ENCODE results near the gene SRPK2. TPM values are rescaled to one million over a fixed set of nuclear protein-coding genes. Genes with fewer than 3 reads are reported as not detected.

The SRPK2 gene
- total and polyA plus RNA-seq, 4 donors = 7.8 to 19.7 (median 16.7) TPM

DNA sequence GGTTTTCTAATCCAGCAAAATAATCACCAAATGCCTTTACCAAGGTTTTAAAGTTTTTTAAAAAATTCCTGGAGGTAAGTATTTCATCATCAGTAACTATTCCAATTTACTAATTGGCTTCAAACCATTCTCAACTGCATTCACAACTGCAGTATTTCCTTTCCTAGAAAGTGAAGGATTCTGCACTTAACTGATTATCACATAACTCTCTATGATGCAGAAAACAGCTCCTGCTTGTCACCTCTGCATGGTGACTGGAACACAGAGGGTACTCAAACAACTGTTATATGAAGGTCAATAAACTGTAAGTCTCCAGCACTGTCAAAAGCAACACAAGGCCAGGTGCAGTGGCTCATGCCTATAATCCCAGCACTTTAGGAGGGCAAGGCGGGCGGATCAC, 42.6 kb downstream of the SRPK2 start:
- H3K4me1 ChIP-seq (ENCODE audit: control insufficient read depth in 4 of 4, insufficient read depth in 4 of 4, low read length in 3 of 4) = no peaks in the 10 kb centered on the region
- H3K9me3 ChIP-seq (ENCODE audit: control insufficient read depth in 4 of 4, low read length in 3 of 4) = no peaks in the 10 kb centered on the region
- no peak overlapping the region for H3K4me3 ChIP-seq (ENCODE audit: low read depth in 1 of 3, low read length in 3 of 3)
- no peak overlapping the region for H3K27ac ChIP-seq (ENCODE audit: low read depth in 1 of 2, low read length in 2 of 2)
- H3K36me3 ChIP-seq (ENCODE audit: control insufficient read depth in 4 of 4, insufficient read depth in 3 of 4, low read depth in 1 of 4, low read length in 3 of 4) = no peaks in the 10 kb centered on the region
- no peak for TF ChIP-seq NR2F2 (IDR thresholded peaks at IDR 0.05)
- 95% methylated on average over 2 of the region's 2 CpGs for WGBS
- DNase-seq (ENCODE audit: low spot score) = no peak
- H3K9ac ChIP-seq (ENCODE audit: low read depth in 1 of 2, low read length in 2 of 2) = no peak overlapping the region
- H3K27me3 ChIP-seq (ENCODE audit: control insufficient read depth in 4 of 4, insufficient read depth in 4 of 4, low read length in 3 of 4) = no peaks in the 10 kb centered on the region

DNA sequence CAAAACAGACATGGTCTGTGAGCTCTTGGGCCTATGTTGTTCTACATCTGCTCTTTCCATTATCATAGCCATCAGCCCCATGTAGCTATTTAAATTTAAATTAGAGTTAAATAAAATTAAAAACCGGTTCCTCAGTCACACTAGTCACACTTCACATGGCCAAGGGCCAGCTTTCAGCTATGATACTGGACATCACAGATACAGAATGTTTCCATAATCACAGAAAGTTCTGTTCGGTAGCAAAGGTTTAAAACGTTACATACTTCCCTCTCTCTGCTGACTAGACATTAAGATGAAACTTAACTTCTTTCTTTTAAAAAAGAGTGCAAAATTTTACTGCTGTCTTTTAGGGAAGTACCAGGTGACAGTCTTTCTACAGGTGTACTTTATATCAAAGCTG, 43.0 kb downstream of the SRPK2 start:
- DNase-seq (ENCODE audit: low spot score) = no peak
- 54% methylated on average over 3 of the region's 3 CpGs for WGBS
- H3K36me3 ChIP-seq (ENCODE audit: control insufficient read depth in 4 of 4, insufficient read depth in 3 of 4, low read depth in 1 of 4, low read length in 3 of 4) = no peaks in the 10 kb centered on the region
- no peaks in the 10 kb centered on the region for H3K27me3 ChIP-seq (ENCODE audit: control insufficient read depth in 4 of 4, insufficient read depth in 4 of 4, low read length in 3 of 4)
- H3K9ac ChIP-seq (ENCODE audit: low read depth in 1 of 2, low read length in 2 of 2) = no peak overlapping the region
- H3K4me3 ChIP-seq (ENCODE audit: low read depth in 1 of 3, low read length in 3 of 3) = no peak overlapping the region
- no peaks in the 10 kb centered on the region for H3K9me3 ChIP-seq (ENCODE audit: control insufficient read depth in 4 of 4, low read length in 3 of 4)
- no peaks in the 10 kb centered on the region for H3K4me1 ChIP-seq (ENCODE audit: control insufficient read depth in 4 of 4, insufficient read depth in 4 of 4, low read length in 3 of 4)
- no peak overlapping the region for H3K27ac ChIP-seq (ENCODE audit: low read depth in 1 of 2, low read length in 2 of 2)
- TF ChIP-seq, protein P1, sequence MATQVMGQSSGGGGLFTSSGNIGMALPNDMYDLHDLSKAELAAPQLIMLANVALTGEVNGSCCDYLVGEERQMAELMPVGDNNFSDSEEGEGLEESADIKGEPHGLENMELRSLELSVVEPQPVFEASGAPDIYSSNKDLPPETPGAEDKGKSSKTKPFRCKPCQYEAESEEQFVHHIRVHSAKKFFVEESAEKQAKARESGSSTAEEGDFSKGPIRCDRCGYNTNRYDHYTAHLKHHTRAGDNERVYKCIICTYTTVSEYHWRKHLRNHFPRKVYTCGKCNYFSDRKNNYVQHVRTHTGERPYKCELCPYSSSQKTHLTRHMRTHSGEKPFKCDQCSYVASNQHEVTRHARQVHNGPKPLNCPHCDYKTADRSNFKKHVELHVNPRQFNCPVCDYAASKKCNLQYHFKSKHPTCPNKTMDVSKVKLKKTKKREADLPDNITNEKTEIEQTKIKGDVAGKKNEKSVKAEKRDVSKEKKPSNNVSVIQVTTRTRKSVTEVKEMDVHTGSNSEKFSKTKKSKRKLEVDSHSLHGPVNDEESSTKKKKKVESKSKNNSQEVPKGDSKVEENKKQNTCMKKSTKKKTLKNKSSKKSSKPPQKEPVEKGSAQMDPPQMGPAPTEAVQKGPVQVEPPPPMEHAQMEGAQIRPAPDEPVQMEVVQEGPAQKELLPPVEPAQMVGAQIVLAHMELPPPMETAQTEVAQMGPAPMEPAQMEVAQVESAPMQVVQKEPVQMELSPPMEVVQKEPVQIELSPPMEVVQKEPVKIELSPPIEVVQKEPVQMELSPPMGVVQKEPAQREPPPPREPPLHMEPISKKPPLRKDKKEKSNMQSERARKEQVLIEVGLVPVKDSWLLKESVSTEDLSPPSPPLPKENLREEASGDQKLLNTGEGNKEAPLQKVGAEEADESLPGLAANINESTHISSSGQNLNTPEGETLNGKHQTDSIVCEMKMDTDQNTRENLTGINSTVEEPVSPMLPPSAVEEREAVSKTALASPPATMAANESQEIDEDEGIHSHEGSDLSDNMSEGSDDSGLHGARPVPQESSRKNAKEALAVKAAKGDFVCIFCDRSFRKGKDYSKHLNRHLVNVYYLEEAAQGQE (IDR thresholded peaks at IDR 0.05) = no peak
- no peak for TF ChIP-seq TAF1 (conservative IDR thresholded peaks at IDR 0.05)
- TF ChIP-seq FOXA2 (IDR thresholded peaks at IDR 0.05) = no peak
- TF ChIP-seq SP1 (IDR thresholded peaks at IDR 0.05) = no peak

DNA sequence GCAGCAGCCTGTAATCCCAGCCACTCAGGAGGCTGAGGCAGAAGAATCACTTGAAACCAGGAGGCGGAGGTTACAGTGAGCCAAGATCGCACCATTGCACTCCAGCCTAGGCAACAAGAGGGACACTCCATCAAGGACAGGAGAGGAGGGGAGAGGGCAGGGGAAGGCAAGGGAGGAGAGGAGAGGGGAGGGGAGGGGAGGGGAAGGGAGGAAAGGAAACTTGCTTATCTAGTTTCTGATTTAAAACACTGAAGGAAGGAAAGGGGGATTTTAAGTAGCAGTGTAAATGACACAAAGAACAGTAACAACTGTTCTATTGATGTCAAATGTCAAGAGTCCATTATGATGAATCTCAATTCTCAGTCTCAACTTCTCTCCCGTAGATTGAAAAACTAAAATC, 43.7 kb downstream of the SRPK2 start:
- no peak for DNase-seq (ENCODE audit: low spot score)
- 97% methylated on average over 3 of the region's 3 CpGs for WGBS

More for the DNA sequence above, 43.7 kb downstream of the SRPK2 start:
- Histone ChIP-seq H3K4me1 (ENCODE audit: control insufficient read depth in 4 of 4, insufficient read depth in 4 of 4, low read length in 3 of 4) (no peaks in the 10 kb centered on the region), H3K27me3 (ENCODE audit: control insufficient read depth in 4 of 4, insufficient read depth in 4 of 4, low read length in 3 of 4) (no peaks in the 10 kb centered on the region), H3K9me3 (ENCODE audit: control insufficient read depth in 4 of 4, low read length in 3 of 4) (no peaks in the 10 kb centered on the region), H3K9ac (ENCODE audit: low read depth in 1 of 2, low read length in 2 of 2) (no peak overlapping the region), H3K36me3 (ENCODE audit: control insufficient read depth in 4 of 4, insufficient read depth in 3 of 4, low read depth in 1 of 4, low read length in 3 of 4) (no peaks in the 10 kb centered on the region), H3K27ac (ENCODE audit: low read depth in 1 of 2, low read length in 2 of 2) (no peak overlapping the region), H3K4me3 (ENCODE audit: low read depth in 1 of 3, low read length in 3 of 3) (no peak overlapping the region)
- TF ChIP-seq, protein P1 (IDR thresholded peaks at IDR 0.05) = no peak
- TF ChIP-seq RAD21 (IDR thresholded peaks at IDR 0.05) (no peak), HNF4G (IDR thresholded peaks at IDR 0.05) (no peak), HNF4A (conservative IDR thresholded peaks at IDR 0.05) (no peak), JUND (IDR thresholded peaks at IDR 0.05) (no peak), SP1 (IDR thresholded peaks at IDR 0.05) (no peak), TAF1 (conservative IDR thresholded peaks at IDR 0.05) (no peak), GABPA (IDR thresholded peaks at IDR 0.05 in 1 of 2, conservative IDR thresholded peaks at IDR 0.05 in 1 of 2) (no peak), YY1 (IDR thresholded peaks at IDR 0.05) (no peak), EGR1 (IDR thresholded peaks at IDR 0.05; ENCODE audit: low read depth in 2 of 2) (no peak), FOXA2 (IDR thresholded peaks at IDR 0.05) (no peak), FOXA1 (IDR thresholded peaks at IDR 0.05) (no peak), RXRA (IDR thresholded peaks at IDR 0.05) (no peak)
- TF ChIP-seq, protein P2, sequence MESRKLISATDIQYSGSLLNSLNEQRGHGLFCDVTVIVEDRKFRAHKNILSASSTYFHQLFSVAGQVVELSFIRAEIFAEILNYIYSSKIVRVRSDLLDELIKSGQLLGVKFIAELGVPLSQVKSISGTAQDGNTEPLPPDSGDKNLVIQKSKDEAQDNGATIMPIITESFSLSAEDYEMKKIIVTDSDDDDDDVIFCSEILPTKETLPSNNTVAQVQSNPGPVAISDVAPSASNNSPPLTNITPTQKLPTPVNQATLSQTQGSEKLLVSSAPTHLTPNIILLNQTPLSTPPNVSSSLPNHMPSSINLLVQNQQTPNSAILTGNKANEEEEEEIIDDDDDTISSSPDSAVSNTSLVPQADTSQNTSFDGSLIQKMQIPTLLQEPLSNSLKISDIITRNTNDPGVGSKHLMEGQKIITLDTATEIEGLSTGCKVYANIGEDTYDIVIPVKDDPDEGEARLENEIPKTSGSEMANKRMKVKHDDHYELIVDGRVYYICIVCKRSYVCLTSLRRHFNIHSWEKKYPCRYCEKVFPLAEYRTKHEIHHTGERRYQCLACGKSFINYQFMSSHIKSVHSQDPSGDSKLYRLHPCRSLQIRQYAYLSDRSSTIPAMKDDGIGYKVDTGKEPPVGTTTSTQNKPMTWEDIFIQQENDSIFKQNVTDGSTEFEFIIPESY (IDR thresholded peaks at IDR 0.05) = no peak
- TF ChIP-seq, protein P3, sequence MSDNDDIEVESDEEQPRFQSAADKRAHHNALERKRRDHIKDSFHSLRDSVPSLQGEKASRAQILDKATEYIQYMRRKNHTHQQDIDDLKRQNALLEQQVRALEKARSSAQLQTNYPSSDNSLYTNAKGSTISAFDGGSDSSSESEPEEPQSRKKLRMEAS (IDR thresholded peaks at IDR 0.05) = no peak
